ENCODE measurements around the gene GPR18.

DNA sequence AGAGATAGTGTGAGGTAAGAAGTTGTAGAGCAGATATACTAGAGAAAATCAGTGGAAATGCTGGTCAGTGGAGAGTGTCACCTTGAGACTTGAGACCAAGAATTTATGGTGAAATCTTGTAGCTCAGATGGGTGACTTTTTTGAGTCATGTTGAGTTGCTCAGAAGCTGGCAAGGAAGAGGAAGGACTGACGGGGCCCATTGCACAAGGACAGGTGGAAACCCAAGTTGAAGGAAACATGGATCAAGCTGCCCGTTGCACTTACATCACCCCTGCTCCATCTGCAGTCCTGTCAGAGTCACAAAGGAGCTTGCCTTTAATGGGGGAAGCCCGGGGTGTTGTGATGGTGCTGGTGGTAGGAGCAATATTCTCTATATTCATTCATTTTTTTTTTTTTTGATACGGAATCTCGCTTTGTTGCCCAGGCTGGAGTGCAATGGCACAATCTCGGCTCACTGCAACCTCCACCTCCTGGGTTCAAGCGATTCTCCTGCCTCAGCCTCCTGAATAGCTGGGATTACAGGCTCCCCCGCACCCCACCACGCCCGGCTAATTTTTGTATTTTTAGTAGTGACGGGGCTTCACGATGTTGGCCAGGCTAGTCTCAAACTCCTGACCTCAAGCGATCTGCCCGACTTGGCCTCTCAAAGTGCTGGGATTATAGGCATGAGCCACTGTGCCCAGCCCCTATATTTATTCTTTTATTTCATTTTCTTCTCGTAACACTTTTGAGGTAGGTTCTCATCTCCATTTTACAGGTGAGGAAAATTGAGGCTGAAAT, 30.1 kb downstream of the GPR18 start:
- TF ChIP-seq POLR2A (IDR thresholded peaks at IDR 0.05), result no peak
- TF ChIP-seq, protein P1, sequence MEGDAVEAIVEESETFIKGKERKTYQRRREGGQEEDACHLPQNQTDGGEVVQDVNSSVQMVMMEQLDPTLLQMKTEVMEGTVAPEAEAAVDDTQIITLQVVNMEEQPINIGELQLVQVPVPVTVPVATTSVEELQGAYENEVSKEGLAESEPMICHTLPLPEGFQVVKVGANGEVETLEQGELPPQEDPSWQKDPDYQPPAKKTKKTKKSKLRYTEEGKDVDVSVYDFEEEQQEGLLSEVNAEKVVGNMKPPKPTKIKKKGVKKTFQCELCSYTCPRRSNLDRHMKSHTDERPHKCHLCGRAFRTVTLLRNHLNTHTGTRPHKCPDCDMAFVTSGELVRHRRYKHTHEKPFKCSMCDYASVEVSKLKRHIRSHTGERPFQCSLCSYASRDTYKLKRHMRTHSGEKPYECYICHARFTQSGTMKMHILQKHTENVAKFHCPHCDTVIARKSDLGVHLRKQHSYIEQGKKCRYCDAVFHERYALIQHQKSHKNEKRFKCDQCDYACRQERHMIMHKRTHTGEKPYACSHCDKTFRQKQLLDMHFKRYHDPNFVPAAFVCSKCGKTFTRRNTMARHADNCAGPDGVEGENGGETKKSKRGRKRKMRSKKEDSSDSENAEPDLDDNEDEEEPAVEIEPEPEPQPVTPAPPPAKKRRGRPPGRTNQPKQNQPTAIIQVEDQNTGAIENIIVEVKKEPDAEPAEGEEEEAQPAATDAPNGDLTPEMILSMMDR (IDR thresholded peaks at IDR 0.05), result no peak
